Measurements from ENCODE around the gene CHTF18. TPM values are rescaled to one million over a fixed set of nuclear protein-coding genes. Genes with fewer than 3 reads are reported as not detected.

Gene CHTF18
- total RNA-seq, 2 donors from 2014 or later, result 7.5 to 14.5 TPM

DNA sequence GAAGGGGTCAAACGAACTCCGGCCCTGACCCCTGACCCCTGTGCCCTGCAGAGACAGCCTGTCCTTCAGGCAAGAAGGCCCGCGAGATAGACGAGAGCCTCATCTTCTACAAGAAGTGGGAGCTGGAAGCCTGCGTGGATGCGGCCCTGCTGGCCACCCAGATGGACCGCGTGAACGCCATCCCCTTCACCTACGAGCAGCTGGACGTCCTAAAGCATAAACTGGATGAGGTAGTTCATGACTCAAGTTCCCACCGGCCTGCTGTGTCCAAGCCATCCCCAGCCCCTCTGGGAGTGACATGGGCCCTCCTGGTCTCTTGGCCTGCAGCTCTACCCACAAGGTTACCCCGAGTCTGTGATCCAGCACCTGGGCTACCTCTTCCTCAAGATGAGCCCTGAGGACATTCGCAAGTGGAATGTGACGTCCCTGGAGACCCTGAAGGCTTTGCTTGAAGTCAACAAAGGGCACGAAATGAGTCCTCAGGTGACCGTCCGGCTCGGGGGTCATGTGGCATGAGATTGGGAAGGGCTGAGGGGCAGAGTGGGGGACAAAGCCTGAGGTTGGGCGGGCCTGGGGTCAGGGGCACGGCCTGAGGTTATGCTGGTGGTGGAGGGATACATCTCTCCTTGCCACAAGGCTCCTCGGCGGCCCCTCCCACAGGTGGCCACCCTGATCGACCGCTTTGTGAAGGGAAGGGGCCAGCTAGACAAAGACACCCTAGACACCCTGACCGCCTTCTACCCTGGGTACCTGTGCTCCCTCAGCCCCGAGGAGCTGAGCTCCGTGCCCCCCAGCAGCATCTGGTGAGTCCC, 22.2 kb upstream of the CHTF18 start:
- Histone ChIP-seq H3K4me3 (no peak overlapping the region), H3K36me3 (replicated peaks in 1 of 2; ENCODE audit: insufficient read depth in 1 of 2, low read depth in 2 of 2) (no peaks in the 10 kb centered on the region), H3K4me1 (no peaks in the 10 kb centered on the region), H3K27me3 (no peaks in the 10 kb centered on the region), H3K27ac (no peak overlapping the region), H3K9me3 (no peaks in the 10 kb centered on the region)
- DNase-seq (no peak), ATAC-seq (no peak)
- 62 to 74% methylated on average over 26 to 29 of the region's 29 CpGs for WGBS, 2 donors
- intact Hi-C loops (cut with DNase I), result no loop called here
- no peak for TF ChIP-seq CTCF (IDR thresholded peaks at IDR 0.05)
- TF ChIP-seq POLR2A (IDR thresholded peaks at IDR 0.05), result no peak

DNA sequence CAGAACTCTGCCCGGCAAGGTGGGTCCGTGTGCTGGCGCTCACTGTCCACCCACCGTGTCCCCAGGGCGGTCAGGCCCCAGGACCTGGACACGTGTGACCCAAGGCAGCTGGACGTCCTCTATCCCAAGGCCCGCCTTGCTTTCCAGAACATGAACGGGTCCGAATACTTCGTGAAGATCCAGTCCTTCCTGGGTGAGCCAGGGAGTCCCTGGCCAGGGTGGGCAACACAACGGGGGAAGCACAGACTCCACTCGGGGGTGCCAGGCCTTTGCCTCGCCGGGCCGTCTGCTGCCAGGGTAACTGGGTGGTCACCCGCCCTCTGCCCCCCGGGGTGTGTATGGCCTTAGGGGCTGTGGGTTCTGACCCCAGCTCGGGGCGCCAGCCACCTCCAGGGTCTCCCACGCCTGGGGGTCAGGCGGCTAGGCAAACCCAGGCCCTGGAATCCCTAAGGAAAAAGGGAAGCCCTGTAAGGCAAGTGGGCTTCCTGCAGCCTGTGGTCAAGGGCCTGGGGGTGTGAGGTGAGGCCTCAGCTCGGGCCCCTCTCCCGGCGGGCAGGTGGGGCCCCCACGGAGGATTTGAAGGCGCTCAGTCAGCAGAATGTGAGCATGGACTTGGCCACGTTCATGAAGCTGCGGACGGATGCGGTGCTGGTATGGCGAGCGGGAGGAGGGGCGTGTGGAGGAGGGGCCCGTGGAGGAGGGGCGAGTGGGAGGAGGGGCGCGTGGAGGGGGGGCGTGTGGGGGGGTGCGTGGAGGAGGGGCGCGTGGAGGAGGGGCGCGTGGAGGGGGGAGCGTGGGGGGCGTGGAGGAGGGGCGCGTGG, 21.4 kb upstream of the CHTF18 start:
- 70 to 71% methylated on average over 6 to 34 of the region's 48 CpGs for WGBS, 2 donors
- DNase-seq (no peak), ATAC-seq (no peak)
- Histone ChIP-seq H3K9me3 (no peaks in the 10 kb centered on the region), H3K27ac (no peak overlapping the region), H3K36me3 (replicated peaks in 1 of 2; ENCODE audit: insufficient read depth in 1 of 2, low read depth in 2 of 2) (no peaks in the 10 kb centered on the region), H3K4me1 (no peaks in the 10 kb centered on the region), H3K4me3 (no peak overlapping the region), H3K27me3 (no peaks in the 10 kb centered on the region)
- TF ChIP-seq POLR2A (IDR thresholded peaks at IDR 0.05) (no peak), CTCF (IDR thresholded peaks at IDR 0.05) (no peak)
- intact Hi-C loops (cut with DNase I), result no loop called here

GRCh38 chr16:767743-768235, 20.6 kb upstream of the CHTF18 start:
- H3K27ac ChIP-seq, result no peak overlapping the region
- TF ChIP-seq CTCF (IDR thresholded peaks at IDR 0.05), result no peak
- no peak for TF ChIP-seq POLR2A (IDR thresholded peaks at IDR 0.05)
- no peaks in the 10 kb centered on the region for H3K27me3 ChIP-seq
- no peaks in the 10 kb centered on the region for H3K4me1 ChIP-seq
- no peak overlapping the region for H3K4me3 ChIP-seq
- intact Hi-C loops (cut with DNase I), result no loop called here
- no peaks in the 10 kb centered on the region for H3K9me3 ChIP-seq
- 41 to 45% methylated on average over 12 to 15 of the region's 38 CpGs for WGBS, 2 donors
- no peak for DNase-seq
- no peaks in the 10 kb centered on the region for H3K36me3 ChIP-seq (replicated peaks in 1 of 2; ENCODE audit: insufficient read depth in 1 of 2, low read depth in 2 of 2)
- ATAC-seq, result no peak

DNA sequence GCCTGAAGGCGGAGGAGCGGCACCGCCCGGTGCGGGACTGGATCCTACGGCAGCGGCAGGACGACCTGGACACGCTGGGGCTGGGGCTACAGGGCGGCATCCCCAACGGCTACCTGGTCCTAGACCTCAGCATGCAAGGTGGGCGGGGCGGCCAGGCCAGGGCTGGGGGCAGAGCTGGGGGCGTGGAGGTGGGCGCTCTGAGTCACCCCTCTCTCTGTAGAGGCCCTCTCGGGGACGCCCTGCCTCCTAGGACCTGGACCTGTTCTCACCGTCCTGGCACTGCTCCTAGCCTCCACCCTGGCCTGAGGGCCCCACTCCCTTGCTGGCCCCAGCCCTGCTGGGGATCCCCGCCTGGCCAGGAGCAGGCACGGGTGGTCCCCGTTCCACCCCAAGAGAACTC, 20.0 kb upstream of the CHTF18 start:
- H3K27me3 ChIP-seq, result no peaks in the 10 kb centered on the region
- no peak for TF ChIP-seq POLR2A (IDR thresholded peaks at IDR 0.05)
- no peak overlapping the region for H3K27ac ChIP-seq
- H3K9me3 ChIP-seq, result no peaks in the 10 kb centered on the region
- intact Hi-C loops (cut with DNase I), result no loop called here
- DNase-seq, result no peak
- WGBS, 2 donors, result 64 to 87% methylated on average over 6 to 12 of the region's 21 CpGs
- no peak overlapping the region for H3K4me3 ChIP-seq
- no peak for ATAC-seq
- H3K4me1 ChIP-seq, result no peaks in the 10 kb centered on the region
- no peaks in the 10 kb centered on the region for H3K36me3 ChIP-seq (replicated peaks in 1 of 2; ENCODE audit: insufficient read depth in 1 of 2, low read depth in 2 of 2)

DNA sequence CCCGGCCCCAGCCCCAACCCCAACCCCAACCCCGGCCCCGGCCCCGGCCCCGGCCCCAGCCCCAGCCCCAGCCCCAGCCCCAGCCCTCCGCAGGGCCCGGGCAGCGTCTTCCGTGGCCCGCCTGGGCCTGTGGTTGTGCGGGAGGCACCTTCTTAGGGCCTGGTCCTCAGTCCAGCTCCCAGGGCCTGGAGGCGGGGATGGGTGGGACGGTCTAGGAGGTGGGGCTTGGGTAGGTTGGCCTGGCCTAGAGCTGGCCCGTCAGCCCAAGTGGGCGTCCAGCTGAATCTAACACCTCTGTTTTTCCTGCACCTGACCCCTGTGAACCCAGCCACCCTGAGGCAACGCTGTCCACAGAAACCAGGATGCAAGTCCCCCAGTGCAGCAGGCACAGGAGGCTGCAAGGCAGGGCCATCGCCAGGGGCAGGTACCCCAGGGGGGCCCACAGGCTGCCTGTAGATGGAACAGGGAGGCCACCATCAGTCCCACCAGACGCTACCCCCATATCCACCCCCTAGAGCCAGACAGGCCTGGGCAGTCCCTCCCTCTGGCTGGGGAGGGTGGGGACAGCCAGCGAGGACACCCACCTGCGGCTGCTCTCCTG, 19.1 kb upstream of the CHTF18 start:
- H3K36me3 ChIP-seq (replicated peaks in 1 of 2; ENCODE audit: insufficient read depth in 1 of 2, low read depth in 2 of 2), result no peaks in the 10 kb centered on the region
- TF ChIP-seq CTCF (IDR thresholded peaks at IDR 0.05), result no peak
- no peak for TF ChIP-seq POLR2A (IDR thresholded peaks at IDR 0.05)
- no peak overlapping the region for H3K27ac ChIP-seq
- H3K27me3 ChIP-seq, result no peaks in the 10 kb centered on the region
- no peaks in the 10 kb centered on the region for H3K4me1 ChIP-seq
- DNase-seq (no peak), ATAC-seq (no peak)
- intact Hi-C loops (cut with DNase I), result no loop called here
- no peak overlapping the region for H3K4me3 ChIP-seq
- WGBS, 2 donors, result 73 to 90% methylated on average over 2 to 12 of the region's 20 CpGs
- no peaks in the 10 kb centered on the region for H3K9me3 ChIP-seq

All from body of pancreas (tissue), 4 donors.